Measurements from ENCODE around the gene CEP128. TPM values are rescaled to one million over a fixed set of nuclear protein-coding genes. Genes with fewer than 3 reads are reported as not detected.

The CEP128 gene
- polyA plus RNA-seq, 1 of the 3 experiments (the other 2 are of a cell fraction): 1.2 TPM

- H3K79me2 ChIP-seq (ENCODE audit: insufficient read depth): no peaks in the 10 kb centered on the region
- no peak for DNase-seq
- H3K9ac ChIP-seq: no peak overlapping the region
- 88% methylated on average over 3 of the region's 3 CpGs for WGBS (ENCODE audit: low lambda C conversion rate)
- ChIA-PET POLR2A (no interaction called here), CTCF (interaction anchor here (0.6 to 1.6 kb wide), 3 partner anchors 10 to 273 kb away, joined by 3 to 7 read pairs (median 3); no protein-coding TSS in a partner anchor)
- no peak overlapping the region for H2AFZ ChIP-seq (ENCODE audit: low read depth)
- no peaks in the 10 kb centered on the region for H3K4me1 ChIP-seq (ENCODE audit: control insufficient read depth in 1 of 2, insufficient read depth in 2 of 2, low read depth in 1 of 2, low read length in 1 of 2)
- TF ChIP-seq PBX3 (IDR thresholded peaks at IDR 0.05) (no peak), SMC3 (IDR thresholded peaks at IDR 0.05; ENCODE audit: low read depth, low read length) (no peak), TEAD4 (IDR thresholded peaks at IDR 0.05; ENCODE audit: borderline replicate concordance, insufficient read depth) (no peak), RFX5 (IDR thresholded peaks at IDR 0.05; ENCODE audit: low read length) (no peak), RCOR1 (IDR thresholded peaks at IDR 0.05; ENCODE audit: low read length) (no peak), IRF3 (IDR thresholded peaks at IDR 0.05; ENCODE audit: low read depth, low read length) (no peak), SIN3A (IDR thresholded peaks at IDR 0.05; ENCODE audit: borderline replicate concordance, low read depth, low read length) (no peak)
- H3K27me3 ChIP-seq (ENCODE audit: insufficient read depth): no peaks in the 10 kb centered on the region
- H3K9me3 ChIP-seq: no peaks in the 10 kb centered on the region
- no peaks in the 10 kb centered on the region for H3F3A ChIP-seq (replicated peaks; ENCODE audit: insufficient read depth)
- H3K4me3 ChIP-seq (ENCODE audit: low read depth in 2 of 2, low read length in 1 of 2): no peak overlapping the region
- no peaks in the 10 kb centered on the region for H4K20me1 ChIP-seq (ENCODE audit: insufficient read depth)
- H3K36me3 ChIP-seq (replicated peaks in 1 of 2; ENCODE audit: control insufficient read depth in 1 of 2, insufficient read depth in 2 of 2, low read length in 1 of 2): no peaks in the 10 kb centered on the region
- no peak overlapping the region for H3K4me2 ChIP-seq
- no peak overlapping the region for H3K27ac ChIP-seq (ENCODE audit: low read depth in 2 of 2, low read length in 1 of 2)
- no peaks in the 10 kb centered on the region for H3K9me2 ChIP-seq
Observed at GRCh38 chr14:80576401-80576800, 365.1 kb downstream of the CEP128 start.

- Histone ChIP-seq H3K9me3 (no peaks in the 10 kb centered on the region), H2AFZ (ENCODE audit: low read depth) (no peak overlapping the region), H3K36me3 (replicated peaks in 1 of 2; ENCODE audit: control insufficient read depth in 1 of 2, insufficient read depth in 2 of 2, low read length in 1 of 2) (no peaks in the 10 kb centered on the region), H3K27ac (ENCODE audit: low read depth in 2 of 2, low read length in 1 of 2) (no peak overlapping the region), H3K27me3 (ENCODE audit: insufficient read depth) (no peaks in the 10 kb centered on the region), H3K79me2 (ENCODE audit: insufficient read depth) (no peaks in the 10 kb centered on the region), H4K20me1 (ENCODE audit: insufficient read depth) (no peaks in the 10 kb centered on the region), H3F3A (replicated peaks; ENCODE audit: insufficient read depth) (no peaks in the 10 kb centered on the region), H3K9ac (no peak overlapping the region), H3K4me2 (no peak overlapping the region), H3K4me3 (ENCODE audit: low read depth in 2 of 2, low read length in 1 of 2) (no peak overlapping the region), H3K9me2 (no peaks in the 10 kb centered on the region), H3K4me1 (ENCODE audit: control insufficient read depth in 1 of 2, insufficient read depth in 2 of 2, low read depth in 1 of 2, low read length in 1 of 2) (peaks cover 0 to 2% of the 10 kb centered on the region in 2 experiments; a peak in 1 of 4 replicates)
- no peak for DNase-seq
- TF ChIP-seq EP300 (IDR thresholded peaks at IDR 0.05; ENCODE audit: borderline replicate concordance in 1 of 2, low read depth in 1 of 2, low read length in 1 of 2): no peak
- no peak for TF ChIP-seq YY1 (IDR thresholded peaks at IDR 0.05; ENCODE audit: low read depth)
- no peak for TF ChIP-seq GABPA (IDR thresholded peaks at IDR 0.05; ENCODE audit: low read depth)
- no peak for TF ChIP-seq TEAD4 (IDR thresholded peaks at IDR 0.05; ENCODE audit: borderline replicate concordance, insufficient read depth)
- TF ChIP-seq GATA2 (CRISPR knock-in tag; IDR thresholded peaks at IDR 0.05): no peak
- no peak for TF ChIP-seq TAF1 (IDR thresholded peaks at IDR 0.05; ENCODE audit: borderline replicate concordance, low read depth, low read length)
- TF ChIP-seq ELF1 (IDR thresholded peaks at IDR 0.05): no peak
- no peak for TF ChIP-seq PBX3 (IDR thresholded peaks at IDR 0.05)
- TF ChIP-seq MAX (IDR thresholded peaks at IDR 0.05; ENCODE audit: low read depth): no peak
- no peak for TF ChIP-seq EZH2phosphoT487 (IDR thresholded peaks at IDR 0.05; ENCODE audit: borderline replicate concordance, low read depth)
- ChIA-PET POLR2A (no interaction called here), CTCF (interaction anchor here (1.0 to 1.6 kb wide), 2 partner anchors 10 to 11 kb away, joined by 3 to 7 read pairs; no protein-coding TSS in a partner anchor)
- WGBS (ENCODE audit: low lambda C conversion rate): 90% methylated on average over 2 of the region's 2 CpGs
Observed at GRCh38 chr14:80575763-80576162, 365.8 kb downstream of the CEP128 start.

All from SK-N-SH (cell line).